Fibroblast of lung (primary cell): ENCODE data around the gene GPHN.

Experiments used
- EZH2 ChIP-seq: IDR thresholded peaks from 2 replicates; pipeline ENCODE4 v1.5.1; 2012; ENCODE audit warnings: low read length, control low read depth, mild to moderate bottlenecking; ENCODE audit errors: missing control alignments
- TF ChIP-seq, protein P1 (sequence below), 2 donors: IDR thresholded peaks in 1 of 2; conservative IDR thresholded peaks in 1 of 2; 1 replicate in 1 of 2; 2 replicates in 1 of 2; pipeline ENCODE4 v1.5.1; 2011 to 2012; ENCODE audit warnings: low read length in 2 of 2, control low read depth in 1 of 2, inconsistent platforms in 1 of 2, low read depth in 1 of 2, mild to moderate bottlenecking in 1 of 2

DNA sequence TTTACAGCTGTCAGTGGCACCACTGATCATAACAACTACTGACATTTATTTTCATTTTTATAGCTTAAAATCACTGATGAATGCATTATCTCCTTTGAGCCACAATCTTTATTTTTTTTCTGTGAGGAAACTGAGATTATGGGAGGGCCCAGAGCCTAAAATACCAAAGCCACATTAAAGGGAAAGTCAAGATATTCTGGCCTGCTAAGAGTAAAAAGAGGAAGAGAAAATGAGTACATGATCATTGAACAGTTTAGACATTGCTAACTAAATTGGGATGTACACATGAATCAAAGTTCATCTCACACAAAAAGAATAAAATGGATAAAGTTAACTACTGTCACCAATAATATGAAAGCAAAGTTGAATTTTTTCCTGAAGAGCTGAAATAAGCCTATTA lies 510.8 kb downstream of the GPHN start:
- TF ChIP-seq, protein P1, sequence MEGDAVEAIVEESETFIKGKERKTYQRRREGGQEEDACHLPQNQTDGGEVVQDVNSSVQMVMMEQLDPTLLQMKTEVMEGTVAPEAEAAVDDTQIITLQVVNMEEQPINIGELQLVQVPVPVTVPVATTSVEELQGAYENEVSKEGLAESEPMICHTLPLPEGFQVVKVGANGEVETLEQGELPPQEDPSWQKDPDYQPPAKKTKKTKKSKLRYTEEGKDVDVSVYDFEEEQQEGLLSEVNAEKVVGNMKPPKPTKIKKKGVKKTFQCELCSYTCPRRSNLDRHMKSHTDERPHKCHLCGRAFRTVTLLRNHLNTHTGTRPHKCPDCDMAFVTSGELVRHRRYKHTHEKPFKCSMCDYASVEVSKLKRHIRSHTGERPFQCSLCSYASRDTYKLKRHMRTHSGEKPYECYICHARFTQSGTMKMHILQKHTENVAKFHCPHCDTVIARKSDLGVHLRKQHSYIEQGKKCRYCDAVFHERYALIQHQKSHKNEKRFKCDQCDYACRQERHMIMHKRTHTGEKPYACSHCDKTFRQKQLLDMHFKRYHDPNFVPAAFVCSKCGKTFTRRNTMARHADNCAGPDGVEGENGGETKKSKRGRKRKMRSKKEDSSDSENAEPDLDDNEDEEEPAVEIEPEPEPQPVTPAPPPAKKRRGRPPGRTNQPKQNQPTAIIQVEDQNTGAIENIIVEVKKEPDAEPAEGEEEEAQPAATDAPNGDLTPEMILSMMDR (conservative IDR thresholded peaks at IDR 0.05 in 1 of 2, IDR thresholded peaks at IDR 0.05 in 1 of 2; ENCODE audit: low read depth in 1 of 2, low read length in 2 of 2) = no peak
- no peak for TF ChIP-seq EZH2
